ENCODE measurements around the gene PSMD3.
A peak's percentile ranks its signal among the peaks of the same experiment; 100 is the strongest.
"Not testable (repeated sequence)": the region's sequence is repeated elsewhere in the genome, so short reads cannot be mapped to it uniquely, and the experiment has no call there.

The PSMD3 gene

GRCh38 chr17:40000161-40000560, 19.6 kb downstream of the PSMD3 start:
- DNase-seq = no peak

GRCh38 chr17:40001335-40001734, 20.7 kb downstream of the PSMD3 start:
- DNase-seq = not testable (repeated sequence)

DNA sequence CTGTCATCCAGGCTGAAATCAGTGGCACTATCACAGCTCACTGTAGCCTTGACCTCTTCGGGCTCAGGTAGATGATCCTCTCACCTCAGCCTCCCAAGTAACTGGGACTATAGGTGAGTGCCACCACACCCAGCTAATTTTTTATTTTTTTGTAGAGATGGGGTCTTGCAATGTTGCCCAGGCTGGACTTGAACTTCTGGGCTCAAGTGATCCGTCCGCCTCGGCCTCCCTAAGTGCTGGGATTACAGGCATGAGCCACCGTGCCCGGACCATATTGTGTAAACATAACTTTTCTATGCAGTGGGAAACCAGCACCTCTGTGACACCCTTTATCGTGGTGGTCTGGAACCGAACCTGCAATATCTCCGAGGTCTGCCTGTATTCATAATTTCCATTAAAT, 23.5 kb downstream of the PSMD3 start:
- DNase-seq = no peak

- DNase-seq = no peak
Measured at GRCh38 chr17:40004712-40005111, 24.1 kb downstream of the PSMD3 start.

DNA sequence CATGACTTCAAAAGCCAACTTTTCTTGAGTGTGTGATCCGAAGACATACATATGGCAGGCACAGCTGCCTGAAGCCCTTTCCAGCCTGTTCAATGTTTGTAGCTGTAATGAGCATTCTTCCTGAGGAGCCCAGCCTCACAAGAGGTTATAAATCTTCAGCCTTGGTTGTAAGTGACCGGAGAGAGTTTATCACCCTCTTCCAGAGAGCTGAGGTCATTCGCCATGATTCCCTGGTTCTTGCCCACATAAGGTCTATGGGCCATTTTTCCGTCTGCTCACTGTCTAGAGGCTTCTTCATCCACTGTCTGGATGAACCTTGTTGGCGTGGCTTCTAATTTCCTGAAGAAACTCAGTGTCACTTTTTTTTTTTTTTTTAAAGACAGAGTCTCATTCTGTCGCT, 24.9 kb downstream of the PSMD3 start:
- DNase-seq = no peak

DNA sequence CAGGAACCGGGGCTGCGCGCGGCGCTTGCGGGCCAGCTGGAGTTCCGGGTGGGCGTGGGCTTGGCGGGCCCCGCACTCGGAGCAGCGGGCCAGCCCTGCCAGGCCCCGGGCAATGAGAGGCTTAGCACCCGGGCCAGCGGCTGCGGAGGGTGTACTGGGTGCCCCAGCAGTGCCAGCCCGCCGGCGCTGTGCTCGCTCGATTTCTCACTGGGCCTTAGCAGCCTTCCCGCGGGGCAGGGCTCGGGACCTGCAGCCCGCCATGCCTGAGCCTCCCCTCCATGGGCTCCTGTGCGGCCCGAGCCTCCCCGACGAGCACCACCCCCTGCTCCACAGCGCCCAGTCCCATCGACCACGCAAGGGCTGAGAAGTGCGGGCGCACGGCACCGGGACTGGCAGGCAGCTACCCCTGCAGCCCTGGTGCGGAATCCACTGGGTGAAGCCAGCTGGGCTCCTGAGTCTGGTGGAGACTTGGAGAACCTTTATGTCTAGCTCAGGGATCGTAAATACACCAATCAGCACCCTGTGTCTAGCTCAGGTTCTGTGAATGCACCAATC, 30.4 kb downstream of the PSMD3 start:
- DNase-seq = not testable (repeated sequence)

- not testable (repeated sequence) for DNase-seq
Measured at GRCh38 chr17:40012017-40012647, 31.5 kb downstream of the PSMD3 start.

GRCh38 chr17:40014375-40014980, 33.9 kb downstream of the PSMD3 start:
- peak in 1 of 2 donors; percentile 40 for DNase-seq

GRCh38 chr17:40015005-40015997, 34.7 kb downstream of the PSMD3 start, which contains the start of gene CSF3:
Gene CSF3, plus strand, starts transcription at chr17:40015440. Its CDS starts 35 bp downstream, at chr17:40015475.
- DNase-seq = peak; percentile 64 to 71

DNA sequence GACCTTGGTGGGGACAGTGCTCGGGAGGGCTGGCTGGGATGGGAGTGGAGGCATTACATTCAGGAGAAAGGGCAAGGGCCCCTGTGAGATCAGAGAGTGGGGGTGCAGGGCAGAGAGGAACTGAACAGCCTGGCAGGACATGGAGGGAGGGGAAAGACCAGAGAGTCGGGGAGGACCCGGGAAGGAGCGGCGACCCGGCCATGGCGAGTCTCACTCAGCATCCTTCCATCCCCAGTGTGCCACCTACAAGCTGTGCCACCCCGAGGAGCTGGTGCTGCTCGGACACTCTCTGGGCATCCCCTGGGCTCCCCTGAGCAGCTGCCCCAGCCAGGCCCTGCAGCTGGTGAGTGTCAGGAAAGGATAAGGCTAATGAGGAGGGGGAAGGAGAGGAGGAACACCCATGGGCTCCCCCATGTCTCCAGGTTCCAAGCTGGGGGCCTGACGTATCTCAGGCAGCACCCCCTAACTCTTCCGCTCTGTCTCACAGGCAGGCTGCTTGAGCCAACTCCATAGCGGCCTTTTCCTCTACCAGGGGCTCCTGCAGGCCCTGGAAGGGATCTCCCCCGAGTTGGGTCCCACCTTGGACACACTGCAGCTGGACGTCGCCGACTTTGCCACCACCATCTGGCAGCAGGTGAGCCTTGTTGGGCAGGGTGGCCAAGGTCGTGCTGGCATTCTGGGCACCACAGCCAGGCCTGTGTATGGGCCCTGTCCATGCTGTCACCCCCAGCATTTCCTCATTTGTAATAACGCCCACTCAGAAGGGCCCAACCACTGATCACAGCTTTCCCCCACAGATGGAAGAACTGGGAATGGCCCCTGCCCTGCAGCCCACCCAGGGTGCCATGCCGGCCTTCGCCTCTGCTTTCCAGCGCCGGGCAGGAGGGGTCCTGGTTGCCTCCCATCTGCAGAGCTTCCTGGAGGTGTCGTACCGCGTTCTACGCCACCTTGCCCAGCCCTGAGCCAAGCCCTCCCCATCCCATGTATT, 35.7 kb downstream of the PSMD3 start:
- peak in 1 of 2 donors; percentile 28 for DNase-seq

- DNase-seq = no peak
Measured at GRCh38 chr17:40017422-40018080, 36.9 kb downstream of the PSMD3 start.

GRCh38 chr17:40018211-40019121, 37.9 kb downstream of the PSMD3 start:
- no peak for DNase-seq

DNA sequence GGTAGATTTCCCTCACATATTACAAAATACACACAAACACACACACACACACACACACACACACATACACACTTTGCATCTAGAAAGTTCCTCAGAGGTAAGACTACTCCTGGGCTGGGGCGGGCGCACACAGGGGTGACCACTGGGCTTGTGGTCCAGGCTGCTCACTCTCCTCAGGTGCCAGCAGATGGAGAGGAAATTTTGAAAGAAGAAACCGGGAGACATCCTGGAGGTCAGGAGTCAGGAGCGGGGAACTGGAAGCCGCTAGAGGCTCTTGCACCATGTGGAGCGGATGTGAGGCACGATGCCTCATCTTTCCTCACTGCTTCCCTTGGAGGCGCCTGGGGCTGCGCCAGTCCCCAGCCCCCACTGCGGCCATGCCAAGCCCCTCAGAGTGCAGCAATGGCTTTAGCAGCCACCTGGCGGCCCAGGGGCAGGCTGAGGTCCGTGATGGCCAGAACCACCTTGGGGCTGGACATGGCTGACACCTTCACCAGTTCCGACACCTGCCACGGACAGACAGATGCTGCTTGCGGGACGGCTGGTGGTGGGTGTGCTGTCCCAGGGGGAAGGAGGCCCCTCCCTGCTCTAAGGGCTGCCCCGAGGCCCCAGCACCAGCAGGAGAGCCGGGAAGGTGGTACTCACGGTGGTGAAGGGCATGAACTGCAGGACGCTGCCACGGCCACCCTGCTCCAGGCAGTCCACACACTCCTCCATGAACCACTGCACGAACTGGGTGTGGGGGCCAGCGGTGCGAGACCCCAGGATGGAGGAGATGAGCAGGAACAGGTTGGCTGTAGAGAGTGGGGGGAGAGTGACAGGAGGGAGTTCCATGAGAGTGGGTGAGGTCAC, 38.8 kb downstream of the PSMD3 start:
- DNase-seq = no peak

DNA sequence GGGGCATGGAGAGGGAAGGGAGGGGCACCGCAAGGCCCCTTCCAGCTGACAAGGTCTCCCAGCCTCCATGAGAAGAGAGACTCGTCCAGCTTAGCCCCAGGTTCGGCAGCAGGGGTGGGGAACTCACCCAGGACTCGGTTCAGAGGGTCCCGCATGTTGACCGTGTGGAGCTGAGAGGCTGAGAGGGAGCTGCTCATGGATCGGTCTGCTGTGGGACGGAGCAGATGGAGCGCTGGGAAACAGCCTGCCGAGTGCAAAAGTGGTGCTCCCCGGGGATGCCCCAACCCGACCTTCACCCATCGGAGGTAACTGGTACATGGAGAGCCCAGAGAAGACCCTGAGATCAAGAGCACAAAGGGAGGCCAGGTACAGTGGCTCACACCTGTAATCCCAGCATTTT, 39.5 kb downstream of the PSMD3 start:
- DNase-seq = no peak

- DNase-seq = no peak
Measured at GRCh38 chr17:40021451-40021971, 40.9 kb downstream of the PSMD3 start.

DNA sequence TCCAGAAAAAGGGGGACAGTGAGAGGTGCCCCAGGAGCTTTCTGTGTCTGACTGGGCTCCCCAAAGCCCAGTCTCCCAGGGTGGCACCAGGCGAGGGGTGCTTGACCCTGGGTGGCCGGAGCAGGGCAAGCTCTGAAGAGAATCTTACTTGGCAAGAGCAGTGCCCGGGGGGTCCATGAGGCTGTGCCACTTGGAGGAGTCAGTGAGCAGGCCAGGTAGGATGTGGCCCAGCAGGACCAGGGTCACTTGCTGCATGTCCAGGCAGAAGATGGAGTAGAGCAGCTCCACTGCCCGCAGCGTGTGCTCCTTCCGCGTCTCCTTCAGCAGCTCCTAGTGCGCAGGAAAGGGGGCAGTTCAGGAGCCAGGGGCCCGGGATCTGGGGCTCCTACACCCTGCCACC, 41.9 kb downstream of the PSMD3 start:
- DNase-seq = no peak

DNA sequence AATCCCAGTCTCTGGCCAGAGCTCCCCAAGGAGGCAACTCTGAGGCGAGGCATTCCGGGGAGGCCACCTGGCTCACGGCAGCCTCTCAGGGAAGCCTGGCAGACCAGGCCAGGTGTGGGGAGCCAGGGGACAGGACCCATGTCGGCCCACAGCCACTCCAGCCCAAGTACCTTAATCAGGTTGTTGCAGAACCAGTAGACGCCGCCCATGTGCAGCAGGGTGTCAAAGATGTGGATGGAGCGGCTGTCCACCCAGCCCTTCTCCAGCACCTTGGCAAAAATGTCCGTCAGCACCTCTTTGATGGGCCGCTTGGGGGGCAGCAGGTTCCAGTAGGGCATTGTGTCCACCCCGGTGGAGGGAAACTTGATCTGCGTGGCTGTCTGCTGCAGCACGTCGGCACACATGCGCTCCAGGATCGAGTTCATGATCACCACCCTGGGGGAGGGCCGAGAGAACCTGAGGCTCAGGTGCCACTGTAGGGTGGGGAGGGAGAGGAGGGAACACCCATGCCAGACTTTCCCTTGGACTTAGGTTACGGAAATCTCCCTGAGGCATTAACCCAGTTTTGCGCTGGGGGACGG, 42.4 kb downstream of the PSMD3 start:
- no peak for DNase-seq

- no peak for DNase-seq
Measured at GRCh38 chr17:40023590-40024292, 43.1 kb downstream of the PSMD3 start.

Measured in inflammatory macrophage treated with lipopolysaccharide for 1 hour (primary cell).